Measurements from ENCODE around the gene COL6A3.

Gene COL6A3

GRCh38 chr2:237282568-237283128, 131.3 kb downstream of the COL6A3 start:
- H3K4me3 ChIP-seq (ENCODE audit: low read depth, low read length) = no peak overlapping the region
- no peak overlapping the region for H3K27ac ChIP-seq (ENCODE audit: extremely low read depth, low read depth, low read length)
- ChIA-PET CTCF (no interaction called here), POLR2A (no interaction called here)
- no peaks in the 10 kb centered on the region for H3K36me3 ChIP-seq (ENCODE audit: control insufficient read depth in 2 of 2, insufficient read depth in 1 of 2, low read length in 2 of 2)
- H3K4me1 ChIP-seq (ENCODE audit: control insufficient read depth, insufficient read depth, low read length) = peaks cover 3% of the 10 kb centered on the region
- H3K9me3 ChIP-seq (ENCODE audit: control insufficient read depth, insufficient read depth, low read depth, low read length) = no peaks in the 10 kb centered on the region
- TF ChIP-seq ZFP3 (tag by site-specific recombination; IDR thresholded peaks at IDR 0.05; ENCODE audit: low read depth) = no peak
- TF ChIP-seq ZNF114 (tag by site-specific recombination; IDR thresholded peaks at IDR 0.05) = no peak
- TF ChIP-seq KLF9 (tag by site-specific recombination; IDR thresholded peaks at IDR 0.05; ENCODE audit: low read depth) = no peak
- TF ChIP-seq ZNF48 (tag by site-specific recombination; IDR thresholded peaks at IDR 0.05) = no peak
- TF ChIP-seq KLF16 (tag by site-specific recombination; IDR thresholded peaks at IDR 0.05) = no peak
- TF ChIP-seq EGR2 (tag by site-specific recombination; IDR thresholded peaks at IDR 0.05; ENCODE audit: low read depth) = no peak

- H3K4me1 ChIP-seq (ENCODE audit: control insufficient read depth, insufficient read depth, low read length) = peaks cover 3% of the 10 kb centered on the region
- TF ChIP-seq ZFP41 (tag by site-specific recombination; IDR thresholded peaks at IDR 0.05; ENCODE audit: borderline replicate concordance) (no peak), ZNF785 (tag by site-specific recombination; IDR thresholded peaks at IDR 0.05) (no peak), ZNF37A (tag by site-specific recombination; IDR thresholded peaks at IDR 0.05) (no peak), ZNF354C (tag by site-specific recombination; IDR thresholded peaks at IDR 0.05; ENCODE audit: borderline replicate concordance, low read depth) (no peak), ZNF23 (tag by site-specific recombination; IDR thresholded peaks at IDR 0.05; ENCODE audit: borderline replicate concordance) (no peak), MEIS1 (CRISPR knock-in tag; IDR thresholded peaks at IDR 0.05; ENCODE audit: borderline replicate concordance) (no peak), BCL6B (tag by site-specific recombination; IDR thresholded peaks at IDR 0.05) (no peak), ZNF555 (tag by site-specific recombination; conservative IDR thresholded peaks at IDR 0.05) (no peak)
- TF ChIP-seq, protein P1, sequence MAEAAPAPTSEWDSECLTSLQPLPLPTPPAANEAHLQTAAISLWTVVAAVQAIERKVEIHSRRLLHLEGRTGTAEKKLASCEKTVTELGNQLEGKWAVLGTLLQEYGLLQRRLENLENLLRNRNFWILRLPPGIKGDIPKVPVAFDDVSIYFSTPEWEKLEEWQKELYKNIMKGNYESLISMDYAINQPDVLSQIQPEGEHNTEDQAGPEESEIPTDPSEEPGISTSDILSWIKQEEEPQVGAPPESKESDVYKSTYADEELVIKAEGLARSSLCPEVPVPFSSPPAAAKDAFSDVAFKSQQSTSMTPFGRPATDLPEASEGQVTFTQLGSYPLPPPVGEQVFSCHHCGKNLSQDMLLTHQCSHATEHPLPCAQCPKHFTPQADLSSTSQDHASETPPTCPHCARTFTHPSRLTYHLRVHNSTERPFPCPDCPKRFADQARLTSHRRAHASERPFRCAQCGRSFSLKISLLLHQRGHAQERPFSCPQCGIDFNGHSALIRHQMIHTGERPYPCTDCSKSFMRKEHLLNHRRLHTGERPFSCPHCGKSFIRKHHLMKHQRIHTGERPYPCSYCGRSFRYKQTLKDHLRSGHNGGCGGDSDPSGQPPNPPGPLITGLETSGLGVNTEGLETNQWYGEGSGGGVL (tag by site-specific recombination; IDR thresholded peaks at IDR 0.05) = no peak
- H3K4me3 ChIP-seq (ENCODE audit: low read depth, low read length) = no peak overlapping the region
- H3K36me3 ChIP-seq (ENCODE audit: control insufficient read depth in 2 of 2, insufficient read depth in 1 of 2, low read length in 2 of 2) = no peaks in the 10 kb centered on the region
- CTCF ChIA-PET = no interaction called here
- no peaks in the 10 kb centered on the region for H3K9me3 ChIP-seq (ENCODE audit: control insufficient read depth, insufficient read depth, low read depth, low read length)
- H3K27ac ChIP-seq (ENCODE audit: extremely low read depth, low read depth, low read length) = no peak overlapping the region
- POLR2A ChIA-PET = no interaction called here
These were observed 132.1 kb downstream of the COL6A3 start for GRCh38 chr2:237281836-237282306.

DNA sequence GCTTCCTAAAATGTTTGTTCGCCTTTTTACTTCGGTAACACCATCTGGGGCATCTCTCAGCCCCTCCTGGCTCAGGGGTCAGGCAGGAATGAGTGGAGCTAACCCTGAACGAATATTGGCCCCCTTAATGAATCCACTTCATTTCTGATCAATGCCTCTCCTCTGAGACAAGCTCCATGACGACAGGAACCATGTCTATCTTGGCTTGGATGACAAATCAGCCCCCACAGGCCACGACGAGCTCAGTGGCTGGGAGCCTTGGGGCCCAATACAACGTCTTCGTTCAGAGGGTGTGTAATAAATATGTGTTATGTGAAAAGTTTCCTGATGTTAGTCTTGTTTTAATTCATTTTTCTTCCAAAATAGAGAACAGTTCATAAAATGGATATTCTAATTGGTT, 133.0 kb downstream of the COL6A3 start:
- H3K27ac ChIP-seq (ENCODE audit: extremely low read depth, low read depth, low read length) = no peak overlapping the region
- POLR2A ChIA-PET = no interaction called here

More for the DNA sequence above, 133.0 kb downstream of the COL6A3 start:
- no peak overlapping the region for H3K4me3 ChIP-seq (ENCODE audit: low read depth, low read length)
- H3K4me1 ChIP-seq (ENCODE audit: control insufficient read depth, insufficient read depth, low read length) = peaks cover 3% of the 10 kb centered on the region
- H3K9me3 ChIP-seq (ENCODE audit: control insufficient read depth, insufficient read depth, low read depth, low read length) = no peaks in the 10 kb centered on the region
- CTCF ChIA-PET = no interaction called here
- TF ChIP-seq ZFP41 (tag by site-specific recombination; IDR thresholded peaks at IDR 0.05; ENCODE audit: borderline replicate concordance) (no peak), ZNF37A (tag by site-specific recombination; IDR thresholded peaks at IDR 0.05) (no peak), SETDB1 (IDR thresholded peaks at IDR 0.05; ENCODE audit: insufficient read length, low read length) (no peak), ZNF501 (tag by site-specific recombination; IDR thresholded peaks at IDR 0.05) (no peak), ZNF16 (tag by site-specific recombination; IDR thresholded peaks at IDR 0.05; ENCODE audit: low read depth) (no peak), ZNF366 (tag by site-specific recombination; conservative IDR thresholded peaks at IDR 0.05) (no peak), KLF7 (tag by site-specific recombination; IDR thresholded peaks at IDR 0.05; ENCODE audit: borderline replicate concordance) (no peak)
- TF ChIP-seq, protein P2, sequence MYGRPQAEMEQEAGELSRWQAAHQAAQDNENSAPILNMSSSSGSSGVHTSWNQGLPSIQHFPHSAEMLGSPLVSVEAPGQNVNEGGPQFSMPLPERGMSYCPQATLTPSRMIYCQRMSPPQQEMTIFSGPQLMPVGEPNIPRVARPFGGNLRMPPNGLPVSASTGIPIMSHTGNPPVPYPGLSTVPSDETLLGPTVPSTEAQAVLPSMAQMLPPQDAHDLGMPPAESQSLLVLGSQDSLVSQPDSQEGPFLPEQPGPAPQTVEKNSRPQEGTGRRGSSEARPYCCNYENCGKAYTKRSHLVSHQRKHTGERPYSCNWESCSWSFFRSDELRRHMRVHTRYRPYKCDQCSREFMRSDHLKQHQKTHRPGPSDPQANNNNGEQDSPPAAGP (tag by site-specific recombination; IDR thresholded peaks at IDR 0.05) = no peak
- TF ChIP-seq, protein P3, sequence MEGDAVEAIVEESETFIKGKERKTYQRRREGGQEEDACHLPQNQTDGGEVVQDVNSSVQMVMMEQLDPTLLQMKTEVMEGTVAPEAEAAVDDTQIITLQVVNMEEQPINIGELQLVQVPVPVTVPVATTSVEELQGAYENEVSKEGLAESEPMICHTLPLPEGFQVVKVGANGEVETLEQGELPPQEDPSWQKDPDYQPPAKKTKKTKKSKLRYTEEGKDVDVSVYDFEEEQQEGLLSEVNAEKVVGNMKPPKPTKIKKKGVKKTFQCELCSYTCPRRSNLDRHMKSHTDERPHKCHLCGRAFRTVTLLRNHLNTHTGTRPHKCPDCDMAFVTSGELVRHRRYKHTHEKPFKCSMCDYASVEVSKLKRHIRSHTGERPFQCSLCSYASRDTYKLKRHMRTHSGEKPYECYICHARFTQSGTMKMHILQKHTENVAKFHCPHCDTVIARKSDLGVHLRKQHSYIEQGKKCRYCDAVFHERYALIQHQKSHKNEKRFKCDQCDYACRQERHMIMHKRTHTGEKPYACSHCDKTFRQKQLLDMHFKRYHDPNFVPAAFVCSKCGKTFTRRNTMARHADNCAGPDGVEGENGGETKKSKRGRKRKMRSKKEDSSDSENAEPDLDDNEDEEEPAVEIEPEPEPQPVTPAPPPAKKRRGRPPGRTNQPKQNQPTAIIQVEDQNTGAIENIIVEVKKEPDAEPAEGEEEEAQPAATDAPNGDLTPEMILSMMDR (tag by site-specific recombination; IDR thresholded peaks at IDR 0.05) = no peak
- H3K36me3 ChIP-seq (ENCODE audit: control insufficient read depth in 2 of 2, insufficient read depth in 1 of 2, low read length in 2 of 2) = no peaks in the 10 kb centered on the region
